A549 (cell line): ENCODE data around the gene IQSEC3. TPM values are rescaled to one million over a fixed set of nuclear protein-coding genes. Genes with fewer than 3 reads are reported as not detected.

Source experiments
- ATAC-seq, 2 experiments: fragments of 200-7000 bp in 1 of 2; fragments of >200 bp in 1 of 2; cut with Nextera tagmentation in 1 of 2; cut with Tn5 transposase in 1 of 2; 3 replicates each; pipeline versions ENCODE4 v1.8.0 to v1.9.1; 2018 to 2020; ENCODE audit warnings: mild to moderate bottlenecking in 1 of 2, moderate library complexity in 1 of 2
- CTCF ChIA-PET: fragments of 300-600 bp; sonication (Branson Sonifier 250); formaldehyde crosslinking; extraction: SDS; loops from one replicate; lab custom pipeline; 2021; ENCODE audit warnings: antibody characterized with exemption, inconsistent platforms; lab: Yijun Ruan, JAX
- POLR2A ChIA-PET: fragments of 350-600 bp; formaldehyde crosslinking; extraction: SDS; loops from one replicate; lab custom pipeline; 2021; ENCODE audit warnings: antibody characterized with exemption, inconsistent platforms; lab: Yijun Ruan, JAX
- DNase-seq, 2 experiments: peaks; one replicate each; pipeline versions ENCODE4 v3.0.0 to v3.0.0-alpha.2; 2011 to 2016; ENCODE audit warnings: low read depth in 1 of 2, low spot score in 1 of 2
- FAIRE-seq: peaks from 2 replicates; lab custom pipeline; 2011; peaks lifted over from hg19 to GRCh38; lab: Jason Lieb, UNC
- H3K27ac ChIP-seq, 2 experiments: fragments of >200 bp; sonication (Bioruptor Twin); formaldehyde crosslinking; 3 replicates each; pipeline ENCODE4 v1.5.1; 2016 to 2017
- H3K4me1 ChIP-seq: fragments of >200 bp; sonication (Bioruptor Twin); formaldehyde crosslinking; 3 replicates; pipeline ENCODE4 v1.6.1; 2016
- H3K4me2 ChIP-seq: fragments of >200 bp; sonication (Bioruptor Twin); formaldehyde crosslinking; 3 replicates; pipeline ENCODE4 v1.6.1; 2016
- H3K4me3 ChIP-seq: fragments of >200 bp; sonication (Bioruptor Twin); formaldehyde crosslinking; 3 replicates; pipeline ENCODE4 v1.5.1; 2016
- H3K9me3 ChIP-seq: fragments of >200 bp; sonication (Bioruptor Twin); formaldehyde crosslinking; 3 replicates; pipeline ENCODE4 v1.6.1; 2016
- CBX8 ChIP-seq: fragments of 200-600 bp; sonication (generic); IDR thresholded peaks from 2 replicates; pipeline ENCODE4 v1.6.1; 2016
- CEBPB ChIP-seq, 2 experiments: fragments of >200 bp in 1 of 2; sonication (Bioruptor Twin) in 1 of 2; formaldehyde crosslinking in 1 of 2; IDR thresholded peaks; 2 replicates each; pipeline ENCODE4 v1.6.1; 2012 to 2016
- CTCF ChIP-seq: fragments of >200 bp; sonication (Bioruptor Twin); formaldehyde crosslinking; IDR thresholded peaks from 3 replicates; pipeline ENCODE4 v1.5.1; 2016
- ELK1 ChIP-seq: fragments of 150-350 bp; IDR thresholded peaks from 2 replicates; pipeline ENCODE4 v1.6.1; 2014; ENCODE audit warnings: low read depth, mild to moderate bottlenecking, low read length
- ESRRA ChIP-seq: fragments of 150-350 bp; IDR thresholded peaks from 2 replicates; pipeline ENCODE4 v1.6.1; 2014; ENCODE audit warnings: mild to moderate bottlenecking, low read length, borderline replicate concordance
- FOSL2 ChIP-seq, 2 experiments: fragments of 450-650 bp in 1 of 2; fragments of >200 bp in 1 of 2; sonication (Bioruptor Twin) in 1 of 2; formaldehyde crosslinking; IDR thresholded peaks; 2 replicates each; pipeline versions ENCODE4 v1.5.0 to v1.6.1; 2016 to 2020; ENCODE audit warnings: mild to moderate bottlenecking in 1 of 2, moderate library complexity in 1 of 2
- FOXS1 ChIP-seq: fragments of 250-450 bp; sonication (Bioruptor Pico); IDR thresholded peaks from 2 replicates; pipeline ENCODE4 v1.5.0; 2020; ENCODE audit warnings: mild to moderate bottlenecking, moderate library complexity
- HES2 ChIP-seq: fragments of >200 bp; sonication (Bioruptor Twin); formaldehyde crosslinking; IDR thresholded peaks from 2 replicates; pipeline ENCODE4 v1.6.1; 2016
- HMGXB4 ChIP-seq: fragments of 250-450 bp; sonication (Bioruptor Pico); IDR thresholded peaks from 2 replicates; pipeline ENCODE4 v1.5.0; 2021; ENCODE audit warnings: mild to moderate bottlenecking, moderate library complexity, borderline replicate concordance
- HOXA7 ChIP-seq: fragments of 250-450 bp; sonication (Bioruptor Pico); IDR thresholded peaks from 2 replicates; pipeline ENCODE4 v1.5.0; 2020; ENCODE audit warnings: mild to moderate bottlenecking, moderate library complexity
- KDM5A ChIP-seq: fragments of 200-600 bp; sonication (generic); IDR thresholded peaks from 2 replicates; pipeline ENCODE4 v1.6.1; 2016; ENCODE audit warnings: antibody characterized with exemption, mild to moderate bottlenecking
- MAZ ChIP-seq: fragments of 150-350 bp; IDR thresholded peaks from 2 replicates; pipeline ENCODE4 v1.6.1; 2014; ENCODE audit warnings: antibody characterized with exemption, low read depth, low read length, borderline replicate concordance
- SMC3 ChIP-seq: fragments of >200 bp; sonication (Bioruptor Twin); formaldehyde crosslinking; IDR thresholded peaks from 3 replicates; pipeline ENCODE4 v1.6.1; 2018; ENCODE audit warnings: inconsistent platforms
- USF2 ChIP-seq: fragments of 450-650 bp; IDR thresholded peaks from 2 replicates; pipeline ENCODE4 v1.6.1; 2014; ENCODE audit warnings: antibody characterized with exemption
- ZC3H11A ChIP-seq: fragments of 450-650 bp; IDR thresholded peaks from 2 replicates; pipeline ENCODE4 v1.6.1; 2014; ENCODE audit warnings: antibody characterized with exemption, mild to moderate bottlenecking
- ZSCAN20 ChIP-seq: fragments of 250-450 bp; sonication (Bioruptor Pico); IDR thresholded peaks from 2 replicates; pipeline ENCODE4 v1.8.0; 2022; ENCODE audit warnings: mild to moderate bottlenecking, moderate library complexity
- WGBS: methylation state at CpG from one replicate; pipeline ENCODE4 v1.1.6; 2017; ENCODE audit errors: missing lambda C conversion rate; 5-methylcytosine and 5-hydroxymethylcytosine counted together
- polyA plus RNA-seq, 4 experiments: library from polyadenylated mRNA; depleted of rRNA in 3 of 4; stranded (reverse); fragments of >200 nt; fragmentation: RNase III in 1 of 4; extraction: RNeasy Plus Mini Kit Qiagen cat#74134 plus additional on column Dnase treatment in 1 of 4; gene quantifications; 2 replicates in 3 of 4; 3 replicates in 1 of 4; pipeline ENCODE4 v1.2.3, GENCODE V29; 2011 to 2017

Gene IQSEC3
- polyA plus RNA-seq, 2 of the 4 experiments (the other 2 are of a cell fraction), result not detected

- ATAC-seq, result no peak
- POLR2A ChIA-PET, result no interaction called here
- Histone ChIP-seq H3K4me1 (peaks cover 7% of the 10 kb centered on the region; the same call in 2 of the 3 replicates), H3K27ac (no peak overlapping the region), H3K4me3 (no peak overlapping the region), H3K4me2 (no peak overlapping the region), H3K9me3 (no peaks in the 10 kb centered on the region)
- FAIRE-seq, result no peak
- WGBS, result 12% methylated on average over 3 of the region's 5 CpGs
- no peak for DNase-seq
- TF ChIP-seq HES2, result no peak
- TF ChIP-seq CTCF, result no peak
- no peak for TF ChIP-seq HMGXB4 (CRISPR knock-in tag)
- no peak for TF ChIP-seq ESRRA
- TF ChIP-seq USF2, result no peak
- no peak for TF ChIP-seq CEBPB (IDR thresholded peaks at IDR 0.05)
- TF ChIP-seq FOXS1 (CRISPR knock-in tag), result no peak
- no peak for TF ChIP-seq ELK1
- TF ChIP-seq FOSL2 (IDR thresholded peaks at IDR 0.05), result no peak
- no peak for TF ChIP-seq FOSL2 (CRISPR knock-in tag; IDR thresholded peaks at IDR 0.05)
- CTCF ChIA-PET, result no interaction called here
Measured at GRCh38 chr12:195156-195555, 128.6 kb downstream of the IQSEC3 start.

- Histone ChIP-seq H3K27ac (no peak overlapping the region), H3K4me2 (no peak overlapping the region), H3K9me3 (no peaks in the 10 kb centered on the region), H3K4me3 (no peak overlapping the region), H3K4me1 (peaks cover 7% of the 10 kb centered on the region; the same call in 2 of the 3 replicates)
- WGBS, result 79% methylated on average over 14 of the region's 15 CpGs
- ChIA-PET CTCF (no interaction called here), POLR2A (no interaction called here)
- ATAC-seq (no peak), FAIRE-seq (no peak), DNase-seq (no peak)
- TF ChIP-seq ZC3H11A (no peak), KDM5A (no peak), MAZ (no peak), ZSCAN20 (CRISPR knock-in tag) (no peak), SMC3 (no peak), ELK1 (no peak), CTCF (no peak), CBX8 (no peak), HES2 (no peak), HOXA7 (no peak)
Measured at GRCh38 chr12:195951-196350, 129.4 kb downstream of the IQSEC3 start.
